ENCODE measurements around the gene GUK1.

- TF ChIP-seq POLR2A (IDR thresholded peaks at IDR 0.05) (peak; percentile 76 to 98), CTCF (IDR thresholded peaks at IDR 0.05) (peak in 9 of 12 donors; percentile 15 to 53 (median 35))
Measured at GRCh38 chr1:228139931-228140723, at the start of gene GUK1.
